A549 (cell line): ENCODE data around the gene IFI6.

ENCODE experiments used
- CEBPB ChIP-seq, 2 experiments: fragments of >200 bp in 1 of 2; sonication (Bioruptor Twin) in 1 of 2; formaldehyde crosslinking in 1 of 2; IDR thresholded peaks; 2 replicates each; pipeline ENCODE4 v1.6.1; 2012 to 2016
- CTCF ChIP-seq: fragments of >200 bp; sonication (Bioruptor Twin); formaldehyde crosslinking; IDR thresholded peaks from 3 replicates; pipeline ENCODE4 v1.5.1; 2016
- POLR2A ChIP-seq: IDR thresholded peaks from 2 replicates; pipeline ENCODE4 v1.6.1; 2012; ENCODE audit warnings: mild to moderate bottlenecking, low read length

DNA sequence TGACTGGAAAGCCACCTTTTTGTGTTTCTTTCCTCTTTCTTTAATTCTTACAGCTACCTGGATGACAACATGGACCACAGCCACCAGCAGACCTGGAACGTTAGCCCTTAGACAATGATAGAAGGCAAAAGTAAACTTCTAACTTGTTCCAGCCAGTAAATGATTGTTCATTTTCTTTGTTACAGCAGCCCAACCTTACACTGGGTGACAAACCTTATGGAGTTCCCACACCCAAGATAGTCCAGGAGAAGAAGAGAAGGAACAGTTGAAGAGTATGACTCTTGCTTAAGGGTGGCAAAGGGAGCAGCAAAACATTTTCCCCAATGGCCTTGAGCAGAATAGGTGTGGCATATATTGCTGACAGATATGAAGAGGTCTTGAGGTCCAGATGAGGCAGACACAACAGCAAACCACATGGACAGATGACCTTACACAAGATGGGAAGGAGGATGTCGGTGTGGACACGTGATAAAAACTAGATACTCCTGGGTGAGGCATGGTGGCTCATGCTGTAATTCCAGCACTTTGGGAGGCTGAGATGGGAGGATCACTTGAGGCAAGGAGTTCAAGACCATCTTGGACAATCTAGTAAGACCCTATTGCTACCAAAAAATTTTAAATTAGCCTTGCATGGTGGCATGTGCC lies 42.0 kb upstream of the IFI6 start:
- no peak for TF ChIP-seq POLR2A
- no peak for TF ChIP-seq CTCF
- TF ChIP-seq CEBPB (IDR thresholded peaks at IDR 0.05) = no peak
